Mesendoderm (in vitro differentiated cells): ENCODE data around the gene ATXN10.

Experiments used
- DNase-seq: peaks from one replicate; pipeline ENCODE4 v3.0.0; 2013
- H2AK5ac ChIP-seq: 2 replicates; pipeline ENCODE4 v1.6.1; 2013; ENCODE audit warnings: low read length, inconsistent platforms
- H2BK120ac ChIP-seq: 2 replicates; pipeline ENCODE4 v1.6.1; 2013; ENCODE audit warnings: low read depth, mild to moderate bottlenecking, low read length, moderate library complexity, mixed read lengths
- H2BK15ac ChIP-seq: replicated peaks from 2 replicates; pipeline ENCODE4 v1.6.1; 2013; ENCODE audit warnings: low read depth, mild to moderate bottlenecking, moderate library complexity
- H2BK5ac ChIP-seq: 2 replicates; pipeline ENCODE4 v1.6.1; 2013; ENCODE audit warnings: low read length, inconsistent platforms
- H3K18ac ChIP-seq: 2 replicates; pipeline ENCODE4 v1.6.1; 2013; ENCODE audit warnings: mild to moderate bottlenecking, low read length, mixed read lengths
- H3K23ac ChIP-seq: one replicate; pipeline ENCODE4 v1.6.1; 2013; ENCODE audit warnings: low read length
- H3K27ac ChIP-seq: 2 replicates; pipeline ENCODE4 v1.5.1; 2013; ENCODE audit warnings: low read depth, mild to moderate bottlenecking, inconsistent platforms, low read length, moderate library complexity
- H3K27me3 ChIP-seq: 2 replicates; pipeline ENCODE4 v1.6.1; 2013; ENCODE audit warnings: low read length, control low read depth, mild to moderate bottlenecking, inconsistent platforms; ENCODE audit not compliant: insufficient read depth, poor library complexity
- H3K36me3 ChIP-seq: 2 replicates; pipeline ENCODE4 v1.6.1; 2013; ENCODE audit warnings: low read length, inconsistent platforms; ENCODE audit not compliant: control insufficient read depth, insufficient read depth
- H3K4ac ChIP-seq: one replicate; pipeline ENCODE4 v1.6.1; 2013; ENCODE audit warnings: low read depth, mild to moderate bottlenecking, low read length, moderate library complexity
- H3K4me1 ChIP-seq: 2 replicates; pipeline ENCODE4 v1.6.1; 2013; ENCODE audit warnings: low read depth, low read length, inconsistent platforms; ENCODE audit not compliant: control insufficient read depth
- H3K4me2 ChIP-seq: 2 replicates; pipeline ENCODE4 v1.6.1; 2013; ENCODE audit warnings: low read length
- H3K4me3 ChIP-seq: 2 replicates; pipeline ENCODE4 v1.5.1; 2013; ENCODE audit warnings: mild to moderate bottlenecking, low read length
- H3K56ac ChIP-seq: one replicate; pipeline ENCODE4 v1.6.1; 2013; ENCODE audit warnings: low read length
- H3K79me1 ChIP-seq: 2 replicates; pipeline ENCODE4 v1.6.1; 2013; ENCODE audit warnings: low read length, inconsistent platforms
- H3K79me2 ChIP-seq: 2 replicates; pipeline ENCODE4 v1.6.1; 2013; ENCODE audit warnings: mild to moderate bottlenecking, low read length; ENCODE audit not compliant: control insufficient read depth, insufficient read depth
- H3K9ac ChIP-seq: 2 replicates; pipeline ENCODE4 v1.6.1; 2013; ENCODE audit warnings: low read length, inconsistent platforms
- H4K5ac ChIP-seq: one replicate; pipeline ENCODE4 v1.6.1; 2013; ENCODE audit warnings: low read length
- H4K8ac ChIP-seq: one replicate; pipeline ENCODE4 v1.6.1; 2013; ENCODE audit warnings: low read depth, mild to moderate bottlenecking, control low read depth, low read length, moderate library complexity
- WGBS: extraction: QIAGEN DNeasy Blood & Tissue Kit; methylation state at CpG from one replicate; pipeline ENCODE4 v1.1.7; 2013; ENCODE audit warnings: low lambda C conversion rate, missing lambda C conversion rate; ENCODE audit not compliant: insufficient coverage; ENCODE audit errors: extremely low coverage; 5-methylcytosine and 5-hydroxymethylcytosine counted together

The ATXN10 gene

DNA sequence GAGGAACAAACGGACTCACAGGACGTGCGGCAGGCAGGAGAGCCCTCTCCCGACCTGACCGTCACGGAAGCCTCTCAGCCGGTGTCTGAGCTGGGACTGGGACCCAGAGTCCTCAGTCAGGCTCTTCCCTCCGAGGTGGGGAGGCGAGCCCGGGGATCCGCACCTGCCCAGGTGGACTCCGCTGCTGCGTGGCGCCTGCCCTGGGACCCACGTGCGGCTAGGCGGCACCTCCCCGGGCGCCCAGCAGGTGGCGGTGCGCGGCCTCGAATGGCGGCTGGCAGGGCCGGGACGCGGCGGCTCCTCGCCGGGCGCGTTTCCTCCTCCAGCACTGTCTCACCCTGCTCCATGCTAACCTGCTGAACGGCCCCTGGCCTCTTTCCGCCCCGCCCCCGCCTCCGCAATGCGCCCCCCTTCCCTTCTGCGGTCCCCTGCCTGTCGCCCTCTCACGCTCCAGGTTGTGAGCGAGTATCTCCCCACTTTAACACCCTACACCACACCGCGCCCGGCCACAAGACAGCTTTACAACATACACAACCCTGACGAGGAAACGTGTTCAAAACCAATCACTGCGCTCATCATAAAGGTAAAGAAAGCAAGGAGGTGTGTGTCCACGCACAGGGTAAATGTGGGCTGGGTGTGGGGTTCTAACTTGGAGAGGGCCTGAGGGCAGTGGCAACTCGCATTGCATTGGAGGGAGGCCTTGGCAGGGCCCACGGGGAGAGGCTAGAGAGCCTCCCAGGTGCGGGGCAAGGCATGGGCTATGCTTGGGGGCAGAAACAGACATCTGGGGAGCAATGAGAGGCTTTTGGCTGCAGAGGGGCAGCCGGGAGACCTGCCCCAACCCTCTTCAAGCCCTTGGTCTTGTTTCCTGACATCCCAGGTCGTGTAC is 25.9 kb upstream of the ATXN10 start:
- Histone ChIP-seq H2AK5ac (no peak overlapping the region), H3K4ac (no peak overlapping the region), H3K36me3 (no peaks in the 10 kb centered on the region), H3K79me1 (no peaks in the 10 kb centered on the region), H4K5ac (no peak overlapping the region), H3K23ac (no peak overlapping the region), H3K27me3 (no peaks in the 10 kb centered on the region), H3K56ac (peak overlapping the region; percentile 82), H2BK15ac (no peak overlapping the region), H3K79me2 (no peaks in the 10 kb centered on the region), H3K4me1 (peaks cover 2% of the 10 kb centered on the region), H3K4me2 (peak overlapping the region; percentile 67), H3K9ac (peak overlapping the region; percentile 47), H2BK120ac (no peak overlapping the region), H4K8ac (no peak overlapping the region), H2BK5ac (no peak overlapping the region), H3K4me3 (no peak overlapping the region), H3K27ac (no peak overlapping the region), H3K18ac (no peak overlapping the region)
- WGBS = no CpG with 5 or more reads among the region's 54 CpGs
- DNase-seq = peak; percentile 72

DNA sequence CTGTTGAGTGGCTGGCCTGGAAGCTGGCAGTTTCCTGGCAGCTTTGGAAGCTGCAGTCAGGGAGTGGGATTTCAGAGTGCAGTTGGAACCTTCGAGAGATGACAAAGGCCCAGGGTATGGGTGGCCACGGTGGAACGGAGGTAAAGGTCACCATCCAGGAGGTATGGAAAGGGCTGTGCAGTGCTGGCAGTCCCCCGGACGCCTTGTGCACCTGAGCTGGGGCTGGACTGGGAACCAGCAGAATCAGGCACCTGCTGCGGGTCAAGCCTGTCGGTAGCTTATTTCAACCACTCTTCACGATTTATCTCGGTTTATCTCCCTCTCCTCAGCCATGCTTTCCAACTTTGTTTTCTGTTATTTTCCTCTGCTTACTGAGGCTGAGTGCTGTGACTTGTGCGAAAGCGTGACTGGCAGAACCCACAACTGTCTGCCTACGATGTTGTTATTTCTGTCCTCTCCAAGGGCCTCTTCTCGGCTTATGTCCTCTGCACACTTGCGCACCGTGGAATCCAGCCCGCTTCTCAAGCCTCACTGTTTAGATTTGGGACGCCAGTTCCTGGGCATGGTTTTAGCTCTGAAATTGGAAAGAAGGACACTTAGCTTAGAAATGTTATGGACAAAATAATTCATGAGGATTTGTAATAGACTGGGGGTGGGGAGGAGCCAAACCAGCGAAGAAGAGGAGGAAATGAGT is 24.0 kb upstream of the ATXN10 start:
- Histone ChIP-seq H4K5ac (no peak overlapping the region), H2AK5ac (no peak overlapping the region), H2BK120ac (no peak overlapping the region), H3K56ac (no peak overlapping the region), H3K79me1 (no peaks in the 10 kb centered on the region), H4K8ac (no peak overlapping the region), H3K9ac (no peak overlapping the region), H3K4me3 (no peak overlapping the region), H3K23ac (no peak overlapping the region), H3K18ac (no peak overlapping the region), H2BK5ac (no peak overlapping the region), H3K4me2 (no peak overlapping the region), H2BK15ac (no peak overlapping the region), H3K4me1 (peaks cover 2% of the 10 kb centered on the region), H3K27ac (no peak overlapping the region), H3K36me3 (no peaks in the 10 kb centered on the region), H3K4ac (no peak overlapping the region), H3K27me3 (no peaks in the 10 kb centered on the region), H3K79me2 (no peaks in the 10 kb centered on the region)
- whole genome bisulfite sequencing = no CpG with 5 or more reads among the region's 18 CpGs
- no peak for DNase-seq

DNA sequence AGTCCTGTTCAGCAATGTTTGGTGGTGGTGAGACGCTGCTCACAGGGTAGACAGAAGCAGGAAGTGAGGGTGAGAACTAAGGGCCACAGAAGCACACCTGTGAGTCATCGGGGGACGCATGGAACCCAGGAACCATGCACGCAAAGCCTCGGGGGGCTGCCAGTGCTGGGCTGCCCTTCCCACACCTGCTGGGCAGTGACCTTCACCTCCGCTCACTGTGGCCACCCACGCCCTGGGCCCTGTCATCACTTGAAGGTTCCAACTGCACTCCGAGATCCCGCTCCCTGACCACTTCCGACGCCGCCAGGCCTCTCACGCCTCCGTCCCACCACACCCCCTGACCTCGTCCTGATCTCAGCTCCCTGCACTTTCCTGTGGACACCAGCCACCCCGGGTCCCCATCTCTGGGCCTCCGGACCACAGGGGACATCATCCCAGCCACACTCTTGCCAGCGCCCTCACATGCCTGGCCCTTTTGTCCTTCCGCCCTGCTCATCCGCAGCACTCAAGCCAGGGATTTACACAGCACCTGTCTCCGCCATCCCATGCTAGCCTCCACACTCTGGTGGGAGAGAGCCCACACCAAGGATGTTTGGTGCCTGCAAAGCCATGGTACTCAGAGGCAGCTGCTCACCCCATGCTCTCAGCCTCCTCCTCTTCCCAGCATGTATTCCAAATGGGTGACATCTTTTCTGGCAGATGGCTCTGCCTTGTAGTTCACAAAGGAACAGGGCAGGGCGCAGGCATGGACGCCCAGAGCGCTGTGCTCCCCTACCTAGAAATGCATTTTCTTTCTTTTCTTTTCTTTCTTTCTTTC is 23.1 kb upstream of the ATXN10 start:
- Histone ChIP-seq H4K5ac (no peak overlapping the region), H3K23ac (no peak overlapping the region), H3K79me1 (no peaks in the 10 kb centered on the region), H3K36me3 (no peaks in the 10 kb centered on the region), H2BK120ac (no peak overlapping the region), H2BK5ac (no peak overlapping the region), H3K27me3 (no peaks in the 10 kb centered on the region), H3K4me3 (no peak overlapping the region), H2AK5ac (no peak overlapping the region), H2BK15ac (no peak overlapping the region), H3K4ac (no peak overlapping the region), H3K56ac (peak overlapping the region; percentile 5), H3K4me2 (no peak overlapping the region), H4K8ac (no peak overlapping the region), H3K27ac (no peak overlapping the region), H3K9ac (no peak overlapping the region), H3K18ac (no peak overlapping the region), H3K4me1 (peaks cover 2% of the 10 kb centered on the region), H3K79me2 (no peaks in the 10 kb centered on the region)
- no CpG with 5 or more reads among the region's 24 CpGs for WGBS
- no peak for DNase-seq

DNA sequence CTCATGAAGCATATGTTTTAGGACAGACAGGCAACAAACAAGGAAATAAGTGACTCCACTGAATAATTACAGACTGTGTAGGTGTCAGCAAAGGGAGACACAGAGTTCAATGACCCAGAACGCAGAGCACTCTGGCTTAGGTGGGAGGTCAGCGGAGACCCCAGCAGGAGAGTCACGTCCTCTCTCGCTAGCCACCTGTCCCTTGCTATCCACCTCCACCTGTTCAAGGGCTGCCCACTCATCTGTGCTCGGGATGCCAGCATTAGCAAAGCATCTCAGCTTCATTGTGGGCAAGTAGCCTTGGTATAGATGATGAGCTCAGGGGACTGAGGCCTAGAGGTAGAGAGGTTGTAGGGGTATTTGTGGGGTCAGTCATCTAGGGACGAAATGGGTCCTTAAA is 21.8 kb upstream of the ATXN10 start:
- Histone ChIP-seq H3K79me1 (no peaks in the 10 kb centered on the region), H3K4me3 (no peak overlapping the region), H3K27ac (no peak overlapping the region), H3K9ac (no peak overlapping the region), H2BK15ac (no peak overlapping the region), H3K4me1 (peaks cover 2% of the 10 kb centered on the region), H4K8ac (no peak overlapping the region), H2BK5ac (no peak overlapping the region), H3K18ac (no peak overlapping the region), H3K23ac (no peak overlapping the region), H3K79me2 (no peaks in the 10 kb centered on the region), H3K4me2 (no peak overlapping the region), H3K4ac (no peak overlapping the region), H2BK120ac (no peak overlapping the region), H3K56ac (no peak overlapping the region), H3K36me3 (no peaks in the 10 kb centered on the region), H2AK5ac (no peak overlapping the region), H4K5ac (no peak overlapping the region), H3K27me3 (no peaks in the 10 kb centered on the region)
- no peak for DNase-seq
- WGBS = no CpG with 5 or more reads among the region's 6 CpGs

DNA sequence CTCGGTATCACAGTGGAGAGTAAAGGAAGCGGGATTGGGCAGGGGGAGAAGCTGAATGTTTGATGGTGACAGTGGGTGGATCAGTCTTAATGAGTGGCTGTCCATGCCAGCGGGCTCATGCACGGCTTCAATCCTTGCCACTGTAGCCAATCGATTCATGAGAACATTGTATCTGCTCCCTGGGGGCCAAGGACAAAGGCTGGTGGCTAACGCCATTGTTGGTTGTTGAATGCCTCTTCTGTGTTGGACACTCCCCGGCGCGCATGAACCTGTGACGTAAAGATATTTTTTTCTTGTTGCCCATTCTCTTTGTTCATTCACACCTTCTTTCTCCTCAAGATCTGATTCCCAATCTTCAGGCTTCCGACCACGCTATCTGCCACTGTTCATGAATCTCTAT is 20.9 kb upstream of the ATXN10 start:
- H3K9ac ChIP-seq = no peak overlapping the region
- no peaks in the 10 kb centered on the region for H3K36me3 ChIP-seq
- no peaks in the 10 kb centered on the region for H3K79me2 ChIP-seq
- H3K4me1 ChIP-seq = peaks cover 2% of the 10 kb centered on the region
- DNase-seq = no peak
- no peak overlapping the region for H4K5ac ChIP-seq
- WGBS = no CpG with 5 or more reads among the region's 12 CpGs
- H3K4me3 ChIP-seq = no peak overlapping the region
- H3K27ac ChIP-seq = no peak overlapping the region
- no peak overlapping the region for H2AK5ac ChIP-seq
- no peak overlapping the region for H3K4me2 ChIP-seq
- no peak overlapping the region for H3K56ac ChIP-seq
- no peak overlapping the region for H3K23ac ChIP-seq
- H3K4ac ChIP-seq = no peak overlapping the region
- H3K18ac ChIP-seq = no peak overlapping the region
- no peak overlapping the region for H2BK120ac ChIP-seq
- no peaks in the 10 kb centered on the region for H3K79me1 ChIP-seq
- H4K8ac ChIP-seq = no peak overlapping the region
- no peaks in the 10 kb centered on the region for H3K27me3 ChIP-seq
- no peak overlapping the region for H2BK15ac ChIP-seq
- H2BK5ac ChIP-seq = no peak overlapping the region
